Chondrocyte (in vitro differentiated cells): ENCODE data around the gene B4GALNT2. TPM values are rescaled to one million over a fixed set of nuclear protein-coding genes. Genes with fewer than 3 reads are reported as not detected.

Experiments used
- DNase-seq: peaks from one replicate; pipeline ENCODE4 v3.0.0; 2021; ENCODE audit warnings: mixed read lengths, low spot score
- H3K27ac Mint-ChIP-seq: one replicate; pipeline ENCODE4 v1.8.0; 2021; ENCODE audit warnings: mild to moderate bottlenecking, moderate library complexity, mixed read lengths; ENCODE audit not compliant: unreplicated experiment
- H3K27me3 Mint-ChIP-seq: 2 replicates; pipeline ENCODE4 v1.8.0; 2021; ENCODE audit warnings: low read depth, mixed read lengths
- H3K36me3 Mint-ChIP-seq: 2 replicates; pipeline ENCODE4 v1.8.0; 2021; ENCODE audit warnings: low read depth, mixed read lengths
- H3K4me1 Mint-ChIP-seq: 2 replicates; pipeline ENCODE4 v1.8.0; 2021; ENCODE audit warnings: low read depth, mild to moderate bottlenecking, mixed read lengths
- H3K4me3 Mint-ChIP-seq: one replicate; pipeline ENCODE4 v1.8.0; 2021; ENCODE audit warnings: mild to moderate bottlenecking, moderate library complexity, mixed read lengths; ENCODE audit not compliant: unreplicated experiment
- H3K9me3 Mint-ChIP-seq: 2 replicates; pipeline ENCODE4 v1.8.0; 2021; ENCODE audit warnings: low read depth, mixed read lengths
- CTCF ChIP-seq: fragments of 200-600 bp; sonication (generic); IDR thresholded peaks from 2 replicates; pipeline ENCODE4 v1.5.0; 2021; ENCODE audit warnings: antibody characterized with exemption, mild to moderate bottlenecking, moderate library complexity
- total RNA-seq: library from RNA; stranded (reverse); gene quantifications from 3 replicates; pipeline ENCODE4 v1.2.1, GENCODE V29; 2021

B4GALNT2 gene
- total RNA-seq, 1 donor from 2014 or later, result not detected

- H3K4me3 Mint-ChIP-seq, result no peak overlapping the region
- DNase-seq, result no peak
- H3K9me3 Mint-ChIP-seq, result no peaks in the 10 kb centered on the region
- H3K36me3 Mint-ChIP-seq, result no peaks in the 10 kb centered on the region
- H3K27ac Mint-ChIP-seq, result no peak overlapping the region
- TF ChIP-seq CTCF, result no peak
- no peaks in the 10 kb centered on the region for H3K27me3 Mint-ChIP-seq
- H3K4me1 Mint-ChIP-seq, result no peaks in the 10 kb centered on the region
Measured at GRCh38 chr17:49201481-49201927, 68.9 kb downstream of the B4GALNT2 start.

GRCh38 chr17:49203796-49204195 lies 71.2 kb downstream of the B4GALNT2 start:
- no peak overlapping the region for H3K27ac Mint-ChIP-seq
- H3K9me3 Mint-ChIP-seq, result no peaks in the 10 kb centered on the region
- peaks cover 2% of the 10 kb centered on the region for H3K27me3 Mint-ChIP-seq
- H3K4me1 Mint-ChIP-seq, result no peaks in the 10 kb centered on the region
- no peak for DNase-seq
- H3K36me3 Mint-ChIP-seq, result no peaks in the 10 kb centered on the region
- H3K4me3 Mint-ChIP-seq, result no peak overlapping the region
- TF ChIP-seq CTCF, result no peak

GRCh38 chr17:49204516-49204915 lies 71.9 kb downstream of the B4GALNT2 start:
- Mint-ChIP-seq H3K36me3 (no peaks in the 10 kb centered on the region), H3K9me3 (no peaks in the 10 kb centered on the region), H3K27ac (no peak overlapping the region), H3K4me1 (no peaks in the 10 kb centered on the region), H3K27me3 (peaks cover 4% of the 10 kb centered on the region), H3K4me3 (no peak overlapping the region)
- no peak for TF ChIP-seq CTCF
- no peak for DNase-seq

GRCh38 chr17:49209061-49209571 lies 76.5 kb downstream of the B4GALNT2 start:
- TF ChIP-seq CTCF, result no peak
- DNase-seq, result no peak
- no peaks in the 10 kb centered on the region for H3K36me3 Mint-ChIP-seq
- H3K4me1 Mint-ChIP-seq, result peaks cover 10% of the 10 kb centered on the region
- H3K27ac Mint-ChIP-seq, result no peak overlapping the region
- no peaks in the 10 kb centered on the region for H3K9me3 Mint-ChIP-seq
- H3K27me3 Mint-ChIP-seq, result peaks cover 8% of the 10 kb centered on the region
- H3K4me3 Mint-ChIP-seq, result no peak overlapping the region

GRCh38 chr17:49210158-49211029 lies 77.8 kb downstream of the B4GALNT2 start, which contains the start of the genes ABI3 and GNGT2:
ABI3 (plus strand) TSS chr17:49210707; CDS start chr17:49210725, 18 bp downstream.
GNGT2 (minus strand) TSS chr17:49210574; CDS start chr17:49207422, 3,152 bp downstream.
- no peak for TF ChIP-seq CTCF
- no peak for DNase-seq
- H3K4me1 Mint-ChIP-seq, result peaks cover 13% of the 10 kb centered on the region

More at GRCh38 chr17:49210158-49211029, 77.8 kb downstream of the B4GALNT2 start, which contains the start of the genes ABI3 and GNGT2:
- Mint-ChIP-seq H3K9me3 (no peaks in the 10 kb centered on the region), H3K36me3 (no peaks in the 10 kb centered on the region), H3K27me3 (peaks cover 8% of the 10 kb centered on the region), H3K4me3 (no peak within 1 kb of the TSS), H3K27ac (no peak within 1 kb of the TSS)
